IMR-90 (cell line): ENCODE data around the gene NEMF.

Source experiments
- BHLHE40 ChIP-seq: fragments of 150-350 bp; IDR thresholded peaks from 2 replicates; pipeline ENCODE4 v1.6.1; 2016; ENCODE audit warnings: mild to moderate bottlenecking, low read depth, low read length
- CEBPB ChIP-seq: IDR thresholded peaks from 2 replicates; pipeline ENCODE4 v1.6.1; 2012; ENCODE audit warnings: low read depth, low read length, improper control_type of control experiment
- CTCF ChIP-seq: conservative IDR thresholded peaks from 2 replicates; pipeline ENCODE4 v1.5.1; 2012; ENCODE audit warnings: mild to moderate bottlenecking, low read depth, low read length, improper control_type of control experiment
- FOS ChIP-seq: fragments of 150-350 bp; IDR thresholded peaks from 2 replicates; pipeline ENCODE4 v1.6.1; 2016; ENCODE audit warnings: low read depth, low read length
- MAFK ChIP-seq: IDR thresholded peaks from 2 replicates; pipeline ENCODE4 v1.6.1; 2012; ENCODE audit warnings: low read depth, low read length, improper control_type of control experiment
- MAZ ChIP-seq: IDR thresholded peaks from 2 replicates; pipeline ENCODE4 v1.6.1; 2012; ENCODE audit warnings: low read depth, mild to moderate bottlenecking, low read length, improper control_type of control experiment, moderate library complexity, borderline replicate concordance
- MXI1 ChIP-seq: IDR thresholded peaks from 2 replicates; pipeline ENCODE4 v1.6.1; 2012; ENCODE audit warnings: low read depth, mild to moderate bottlenecking, low read length, moderate library complexity, borderline replicate concordance
- POLR2A ChIP-seq: IDR thresholded peaks from 2 replicates; pipeline ENCODE4 v1.6.1; 2012; ENCODE audit warnings: mild to moderate bottlenecking, low read depth, low read length
- RAD21 ChIP-seq: IDR thresholded peaks from 2 replicates; pipeline ENCODE4 v1.6.1; 2012; ENCODE audit warnings: low read length, improper control_type of control experiment
- RCOR1 ChIP-seq: IDR thresholded peaks from 2 replicates; pipeline ENCODE4 v1.6.1; 2012; ENCODE audit warnings: mild to moderate bottlenecking, low read length, improper control_type of control experiment; ENCODE audit not compliant: insufficient replicate concordance
- RFX5 ChIP-seq: IDR thresholded peaks from 2 replicates; pipeline ENCODE4 v1.8.0; 2012; ENCODE audit warnings: low read depth, mild to moderate bottlenecking, low read length, moderate library complexity
- SMC3 ChIP-seq: fragments of 150-350 bp; IDR thresholded peaks from 2 replicates; pipeline ENCODE4 v1.6.1; 2016; ENCODE audit warnings: low read depth, mild to moderate bottlenecking, antibody characterized with exemption, low read length, moderate library complexity
- USF2 ChIP-seq: fragments of 150-350 bp; IDR thresholded peaks from 2 replicates; pipeline ENCODE4 v1.6.1; 2017; ENCODE audit warnings: mild to moderate bottlenecking, antibody characterized with exemption, low read length, low read depth
- TF ChIP-seq, protein P1 (sequence below): fragments of 150-350 bp; IDR thresholded peaks from 2 replicates; pipeline ENCODE4 v1.6.1; 2016; ENCODE audit warnings: low read depth, mild to moderate bottlenecking, low read length, moderate library complexity, borderline replicate concordance

DNA sequence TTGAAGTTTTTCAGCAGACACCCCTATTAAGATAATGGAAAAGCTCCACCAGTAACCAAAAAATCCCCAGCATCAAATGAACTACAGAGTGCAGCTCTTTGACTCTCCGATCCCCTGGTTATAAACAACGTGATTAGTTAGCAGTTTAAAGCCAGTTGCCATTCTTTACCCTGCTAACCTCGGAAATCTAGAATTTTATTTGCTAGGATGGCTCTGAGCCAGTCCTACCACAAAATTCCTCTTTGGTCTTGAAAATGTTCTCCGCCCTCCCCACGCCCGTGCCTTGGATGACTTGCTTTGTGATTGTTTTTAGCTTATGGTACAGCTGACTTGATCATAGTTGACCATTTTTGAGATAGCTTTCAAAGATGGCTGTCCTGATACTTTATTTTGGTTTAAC, 83.4 kb downstream of the NEMF start:
- TF ChIP-seq POLR2A (no peak), CTCF (no peak), BHLHE40 (peak; percentile 71; the same call in 1 of the 2 replicates), RCOR1 (no peak), FOS (no peak), CEBPB (no peak), SMC3 (no peak), MAFK (no peak), RAD21 (no peak), USF2 (no peak), MXI1 (no peak), RFX5 (no peak), MAZ (no peak)
- TF ChIP-seq, protein P1, sequence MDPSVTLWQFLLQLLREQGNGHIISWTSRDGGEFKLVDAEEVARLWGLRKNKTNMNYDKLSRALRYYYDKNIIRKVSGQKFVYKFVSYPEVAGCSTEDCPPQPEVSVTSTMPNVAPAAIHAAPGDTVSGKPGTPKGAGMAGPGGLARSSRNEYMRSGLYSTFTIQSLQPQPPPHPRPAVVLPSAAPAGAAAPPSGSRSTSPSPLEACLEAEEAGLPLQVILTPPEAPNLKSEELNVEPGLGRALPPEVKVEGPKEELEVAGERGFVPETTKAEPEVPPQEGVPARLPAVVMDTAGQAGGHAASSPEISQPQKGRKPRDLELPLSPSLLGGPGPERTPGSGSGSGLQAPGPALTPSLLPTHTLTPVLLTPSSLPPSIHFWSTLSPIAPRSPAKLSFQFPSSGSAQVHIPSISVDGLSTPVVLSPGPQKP: no peak
